HG02571 (cell line): ENCODE results near the gene PNPLA8.
"Not testable (repeated sequence)": the region's sequence is repeated elsewhere in the genome, so short reads cannot be mapped to it uniquely, and the experiment has no call there.

ENCODE experiments used
- ATAC-seq: cut with Tn5 transposase; IDR thresholded peaks from one replicate; pipeline ENCODE4 v1.9.1; 2021; ENCODE audit warnings: mild to moderate bottlenecking, moderate library complexity; ENCODE audit not compliant: unreplicated experiment

PNPLA8 gene

GRCh38 chr7:108480311-108480710, 45.6 kb downstream of the PNPLA8 start:
- no peak for ATAC-seq

- no peak for ATAC-seq
Observed at GRCh38 chr7:108479751-108480150, 46.2 kb downstream of the PNPLA8 start.

- no peak for ATAC-seq
Observed at GRCh38 chr7:108479118-108479517, 46.8 kb downstream of the PNPLA8 start.

GRCh38 chr7:108468246-108468645, 57.7 kb downstream of the PNPLA8 start:
- ATAC-seq: no peak

GRCh38 chr7:108467391-108467790, 58.5 kb downstream of the PNPLA8 start:
- ATAC-seq: no peak

GRCh38 chr7:108466322-108466721, 59.6 kb downstream of the PNPLA8 start:
- ATAC-seq: not testable (repeated sequence)

GRCh38 chr7:108464743-108465142, 61.2 kb downstream of the PNPLA8 start:
- no peak for ATAC-seq

GRCh38 chr7:108463613-108464012, 62.3 kb downstream of the PNPLA8 start:
- ATAC-seq: no peak

GRCh38 chr7:108461840-108462239, 64.1 kb downstream of the PNPLA8 start:
- no peak for ATAC-seq

GRCh38 chr7:108460964-108461363, 65.0 kb downstream of the PNPLA8 start:
- no peak for ATAC-seq

GRCh38 chr7:108459922-108460551, 65.9 kb downstream of the PNPLA8 start:
- no peak for ATAC-seq

GRCh38 chr7:108457871-108458270, 68.1 kb downstream of the PNPLA8 start:
- no peak for ATAC-seq

GRCh38 chr7:108456845-108457540, 68.9 kb downstream of the PNPLA8 start:
- no peak for ATAC-seq

- peak; percentile 42 for ATAC-seq
Observed at GRCh38 chr7:108455998-108456677, 69.8 kb downstream of the PNPLA8 start, which contains the start of gene NRCAM. NRCAM (minus strand) TSS chr7:108456436; CDS start chr7:108240064, 216,372 bp downstream.

- ATAC-seq: peak; percentile 26
Observed at GRCh38 chr7:108455551-108455997, 70.4 kb downstream of the PNPLA8 start.

GRCh38 chr7:108454674-108455550, 71.0 kb downstream of the PNPLA8 start:
- ATAC-seq: no peak

- ATAC-seq: no peak
Observed at GRCh38 chr7:108454317-108454673, 71.6 kb downstream of the PNPLA8 start.

- no peak for ATAC-seq
Observed at GRCh38 chr7:108453320-108453719, 72.6 kb downstream of the PNPLA8 start.

GRCh38 chr7:108452707-108453106, 73.2 kb downstream of the PNPLA8 start:
- peak; percentile 47 for ATAC-seq

- no peak for ATAC-seq
Observed at GRCh38 chr7:108451296-108451848, 74.6 kb downstream of the PNPLA8 start.

- no peak for ATAC-seq
Observed at GRCh38 chr7:108450160-108450559, 75.8 kb downstream of the PNPLA8 start.
